K562 treated with DMSO at 1 percent for 24 hours (cell line): ENCODE results near the gene NAA60. TPM values are rescaled to one million over a fixed set of nuclear protein-coding genes. Genes with fewer than 3 reads are reported as not detected.

Experiments
- total RNA-seq: library from RNA; unstranded; fragments of 300-600 nt; gene quantifications from 2 replicates; pipeline ENCODE4 v1.2.3, GENCODE V29; 2022; ENCODE audit warnings: low read depth; ENCODE audit not compliant: insufficient read depth

Gene NAA60
- total RNA-seq: 48.1 and 58.5 TPM in 2 replicates

GRCh38 chr16:3443108-3444031 lies at the start of gene NAA60, which contains the start of gene ZNF597:
NAA60 (plus strand) TSS chr16:3443680; CDS start chr16:3476228, 32,548 bp downstream.
ZNF597 (minus strand) TSS chr16:3443504; CDS start chr16:3443153, 351 bp downstream.

GRCh38 chr16:3400779-3401688 lies 42.4 kb upstream of the NAA60 start, which contains the start of the genes ZNF174 and ZSCAN32:
ZNF174 (plus strand) TSS chr16:3401215; CDS start chr16:3402005, 790 bp downstream.
ZSCAN32 (minus strand) TSS chr16:3401004; CDS start chr16:3397557, 3,447 bp downstream.

GRCh38 chr16:3495176-3495575 lies 51.7 kb downstream of the NAA60 start, which contains the start of gene C16orf90:
C16orf90 (minus strand) TSS chr16:3495489; CDS start chr16:3495421, 68 bp downstream.

Other genes with a start within 250 kb of the NAA60 start
- 6.6 and 8.7 TPM in 2 replicates for gene ZNF200, start 208.5 kb upstream of the NAA60 start, total RNA-seq
- not detected in 2 replicates for gene MEFV, start 187.0 kb upstream of the NAA60 start, total RNA-seq
- 51.0 and 56.4 TPM in 2 replicates for gene ZNF263, start 160.2 kb upstream of the NAA60 start, total RNA-seq
- gene TIGD7, start 138.2 kb upstream of the NAA60 start, total RNA-seq: 0.80 and 2.4 TPM in 2 replicates
- gene ZNF75A, start 138.2 kb upstream of the NAA60 start, total RNA-seq: 9.7 and 10.9 TPM in 2 replicates
- not detected in 2 replicates for gene OR2C1, start 87.8 kb upstream of the NAA60 start, total RNA-seq
- gene ZSCAN32, start 42.7 kb upstream of the NAA60 start, total RNA-seq: 10.0 and 17.3 TPM in 2 replicates
- 14.3 and 19.1 TPM in 2 replicates for gene ZNF174, start 42.5 kb upstream of the NAA60 start, total RNA-seq
- 0.23 and 0.29 TPM in 2 replicates for gene ZNF597, start 176 bp upstream of the NAA60 start, total RNA-seq
- not detected in 2 replicates for gene C16orf90, start 51.8 kb downstream of the NAA60 start, total RNA-seq
- gene CLUAP1, start 57.3 kb downstream of the NAA60 start, total RNA-seq: 2.3 and 4.3 TPM in 2 replicates
- gene NLRC3, start 133.7 kb downstream of the NAA60 start, total RNA-seq: 0.12 and 0.21 TPM in 2 replicates
- gene SLX4, start 167.9 kb downstream of the NAA60 start, total RNA-seq: 7.5 and 7.6 TPM in 2 replicates
- 27.7 and 31.6 TPM in 2 replicates for gene DNASE1, start 211.0 kb downstream of the NAA60 start, total RNA-seq